CD4-positive, alpha-beta memory T cell (primary cell): ENCODE measurements around the gene AURKB. TPM values are rescaled to one million over a fixed set of nuclear protein-coding genes. Genes with fewer than 3 reads are reported as not detected.
A peak's percentile ranks its signal among the peaks of the same experiment; 100 is the strongest.

Experiments
- CTCF ChIA-PET: fragments of 350-600 bp; sonication (Branson Sonifier 250); formaldehyde crosslinking; loops from one replicate; lab custom pipeline; 2021; ENCODE audit warnings: inconsistent platforms; ENCODE audit not compliant: partially characterized antibody; lab: Charles Lee
- POLR2A ChIA-PET: fragments of 350-600 bp; sonication (Branson Sonifier 250); formaldehyde crosslinking; loops from one replicate; lab custom pipeline; 2021; ENCODE audit not compliant: partially characterized antibody; lab: Charles Lee
- DNase-seq, 5 donors: peaks; one replicate each; pipeline versions ENCODE4 v3.0.0 to v3.0.0-alpha.2; 2020 to 2022; ENCODE audit warnings: mixed read lengths in 1 of 5
- H3K27ac ChIP-seq: one replicate; pipeline ENCODE4 v1.7.0; 2013; ENCODE audit warnings: low read depth, low read length
- H3K27me3 ChIP-seq: 2 replicates; pipeline ENCODE4 v1.7.0; 2013; ENCODE audit warnings: mild to moderate bottlenecking, low read length, moderate library complexity; ENCODE audit not compliant: insufficient read depth
- H3K36me3 ChIP-seq: 2 replicates; pipeline ENCODE4 v1.7.0; 2013; ENCODE audit warnings: mild to moderate bottlenecking, low read length, moderate library complexity; ENCODE audit not compliant: insufficient read depth
- H3K4me1 ChIP-seq: 2 replicates; pipeline ENCODE4 v1.7.0; 2013; ENCODE audit warnings: mild to moderate bottlenecking, low read length, moderate library complexity; ENCODE audit not compliant: insufficient read depth
- H3K4me3 ChIP-seq, 2 donors: one replicate each; pipeline ENCODE4 v1.7.0; 2013; ENCODE audit warnings: low read length in 2 of 2, mild to moderate bottlenecking in 1 of 2
- H3K9me3 ChIP-seq, 2 donors: one replicate each; pipeline ENCODE4 v1.7.0; 2013; ENCODE audit warnings: low read length in 2 of 2, control low read depth in 1 of 2; ENCODE audit not compliant: control insufficient read depth in 1 of 2
- H3K27ac Mint-ChIP-seq, 7 donors: one replicate each; pipeline ENCODE4 v1.8.0; 2020 to 2021; ENCODE audit warnings: mixed read lengths in 7 of 7, mild to moderate bottlenecking in 6 of 7, inconsistent platforms in 3 of 7, moderate library complexity in 3 of 7
- H3K27me3 Mint-ChIP-seq, 2 donors: one replicate each; pipeline ENCODE4 v1.8.0; 2020 to 2021; ENCODE audit warnings: mixed read lengths in 2 of 2
- H3K36me3 Mint-ChIP-seq, 2 donors: one replicate each; pipeline ENCODE4 v1.8.0; 2020 to 2021; ENCODE audit warnings: mixed read lengths in 2 of 2, inconsistent platforms in 1 of 2, mild to moderate bottlenecking in 1 of 2
- H3K4me1 Mint-ChIP-seq, 4 donors: one replicate each; pipeline ENCODE4 v1.8.0; 2020 to 2021; ENCODE audit warnings: mixed read lengths in 4 of 4, mild to moderate bottlenecking in 1 of 4
- H3K4me3 Mint-ChIP-seq, 8 donors: one replicate each; pipeline ENCODE4 v1.8.0; 2020 to 2021; ENCODE audit warnings: mixed read lengths in 8 of 8, mild to moderate bottlenecking in 7 of 8, moderate library complexity in 6 of 8, inconsistent platforms in 3 of 8
- H3K9me3 Mint-ChIP-seq, 8 donors: one replicate each; pipeline ENCODE4 v1.8.0; 2020 to 2021; ENCODE audit warnings: mixed read lengths in 8 of 8, mild to moderate bottlenecking in 5 of 8, inconsistent platforms in 3 of 8, moderate library complexity in 1 of 8
- intact Hi-C: fragments of 100-400 bp; cut with micrococcal nuclease; formaldehyde crosslinking; loops from one replicate; pipeline ENCODE4 v1.15.1; 2023
- microRNA-seq: library from miRNA; unstranded; fragments of <30 nt; microRNA quantifications from one replicate; pipeline ENCODE4 v1.2.0, GENCODE V29; 2021; ENCODE audit warnings: borderline replicate concordance, borderline number of aligned reads, borderline microRNAs expressed, mixed read lengths
- polyA plus RNA-seq, 2 donors: library from polyadenylated mRNA; unstranded; fragments of 300-500 nt; fragmentation: Illumina TruSeq; gene quantifications; one replicate each; pipeline ENCODE4 v1.2.3, GENCODE V29; 2021
- total RNA-seq, 2 experiments: library from RNA; stranded (reverse); gene quantifications; one replicate each; pipeline ENCODE4 v1.2.3, GENCODE V29; 2021

AURKB gene
- total and polyA plus RNA-seq, 4 experiments from 2014 or later = 0.36 to 0.83 (median 0.67) TPM; not detected in 1

GRCh38 chr17:8155996-8156245 is 54.5 kb downstream of the AURKB start:
- no peaks in the 10 kb centered on the region for H3K27me3 ChIP-seq
- peaks cover 20% of the 10 kb centered on the region for H3K36me3 ChIP-seq
- intact Hi-C loops = loop anchor here (1.0 to 5.0 kb wide), 6 partner anchors 17 to 91 kb away; partner anchors contain the start of genes CTC1, PFAS and TMEM107
- H3K27ac Mint-ChIP-seq = no peak overlapping the region
- no peak for DNase-seq
- H3K4me1 ChIP-seq = peaks cover 81% of the 10 kb centered on the region
- no peaks in the 10 kb centered on the region for H3K9me3 ChIP-seq
- peaks cover 19 to 56% of the 10 kb centered on the region in 2 donors for H3K36me3 Mint-ChIP-seq
- H3K27me3 Mint-ChIP-seq = no peaks in the 10 kb centered on the region
- H3K4me3 ChIP-seq = peak overlapping the region; percentile 90
- no peak overlapping the region for H3K4me3 Mint-ChIP-seq
- H3K27ac ChIP-seq = peak overlapping the region; percentile 100
- ChIA-PET POLR2A (interaction anchor here (0.7 to 23.4 kb wide), 24 partner anchors 7 to 1120 kb away, joined by 3 to 1074 read pairs (median 8); partner anchors contain the start of genes ALOXE3, AURKB, BORCS6 and CNTROB), CTCF (interaction anchor here (0.6 to 7.7 kb wide), 14 partner anchors 12 to 470 kb away, joined by 3 to 93 read pairs (median 4); partner anchors contain the start of gene ALOXE3)
- H3K9me3 Mint-ChIP-seq = peaks cover 0 to 9% (median 0%) of the 10 kb centered on the region in 8 donors
- H3K4me1 Mint-ChIP-seq = peaks cover 36 to 71% (median 51%) of the 10 kb centered on the region in 4 donors

GRCh38 chr17:8155231-8155995 is 55.0 kb downstream of the AURKB start:
- CTCF ChIA-PET = interaction anchor here (1.1 to 7.7 kb wide), 11 partner anchors 13 to 469 kb away, joined by 3 to 93 read pairs (median 4); partner anchors contain the start of gene ALOXE3
- Histone ChIP-seq H3K4me1 (peaks cover 82% of the 10 kb centered on the region), H3K9me3 (no peaks in the 10 kb centered on the region), H3K27ac (peak overlapping the region; percentile 100), H3K36me3 (peaks cover 18% of the 10 kb centered on the region), H3K27me3 (no peaks in the 10 kb centered on the region), H3K4me3 (peak overlapping the region; percentile 90)
- peak; percentile 47 to 59 (median 54) for DNase-seq
- intact Hi-C loops = loop anchor here (5.0 kb wide), 1 partner anchor 92 kb away; the partner anchor contains the start of genes CTC1 and PFAS
- H3K4me1 Mint-ChIP-seq = peaks cover 36 to 67% (median 49%) of the 10 kb centered on the region in 4 donors
- POLR2A ChIA-PET = interaction anchor here (0.9 to 23.4 kb wide), 22 partner anchors 7 to 845 kb away, joined by 3 to 1074 read pairs (median 8); partner anchors contain the start of genes ALOXE3, AURKB, BORCS6 and CNTROB
- H3K36me3 Mint-ChIP-seq = peaks cover 15 to 51% of the 10 kb centered on the region in 2 donors
- H3K27me3 Mint-ChIP-seq = no peaks in the 10 kb centered on the region
- H3K4me3 Mint-ChIP-seq = no peak overlapping the region
- peaks cover 0 to 9% (median 0%) of the 10 kb centered on the region in 8 donors for H3K9me3 Mint-ChIP-seq
- no peak overlapping the region for H3K27ac Mint-ChIP-seq

Small RNA genes within 50 kb of the gene (microRNA-seq; reads per million reads assigned to microRNA genes)
- gene MIR4521 = 30.9 reads per million, percentile 54 among the genes with 10 or more reads in this experiment

Other genes with a start within 250 kb of the AURKB start
- not detected for gene GUCY2D, start 208.0 kb downstream of the AURKB start, total RNA-seq
- gene GUCY2D, start 208.0 kb downstream of the AURKB start, polyA plus RNA-seq = under 1 TPM; 0.18 TPM
- under 1 TPM in 1 of 2 experiments, not detected in 1; 0.15 TPM for gene ALOX15B, start 171.5 kb downstream of the AURKB start, total RNA-seq
- gene ALOX15B, start 171.5 kb downstream of the AURKB start, polyA plus RNA-seq = not detected
- under 1 TPM in 1 of 2 experiments, not detected in 1; 0.44 TPM for gene ALOX12B, start 122.9 kb downstream of the AURKB start, total RNA-seq
- under 1 TPM in 1 of 2 donors, not detected in 1; 0.79 TPM for gene ALOX12B, start 122.9 kb downstream of the AURKB start, polyA plus RNA-seq
- under 1 TPM; 0.32 to 0.33 TPM for gene ALOXE3, start 92.1 kb downstream of the AURKB start, total RNA-seq
- gene ALOXE3, start 92.1 kb downstream of the AURKB start, polyA plus RNA-seq = under 1 TPM in 1 of 2 donors, not detected in 1; 0.20 TPM
- gene HES7, start 86.5 kb downstream of the AURKB start, total RNA-seq = not detected
- not detected for gene HES7, start 86.5 kb downstream of the AURKB start, polyA plus RNA-seq
- gene PER1, start 58.2 kb downstream of the AURKB start, total RNA-seq = 10 to 100 TPM; 78.9 to 79.4 TPM
- 10 to 100 TPM in 1 of 2 donors, 1 to 10 TPM in 1; 3.7 to 18.6 TPM for gene PER1, start 58.2 kb downstream of the AURKB start, polyA plus RNA-seq
- 100 to 1,000 TPM; 190 to 203 TPM for gene VAMP2, start 47.6 kb downstream of the AURKB start, total RNA-seq
- 100 to 1,000 TPM in 1 of 2 donors, 10 to 100 TPM in 1; 41.6 to 106 TPM for gene VAMP2, start 47.6 kb downstream of the AURKB start, polyA plus RNA-seq
- gene TMEM107, start 34.2 kb downstream of the AURKB start, total RNA-seq = 10 to 100 TPM; 25.0 to 25.3 TPM
- 10 to 100 TPM; 42.4 to 43.7 TPM for gene TMEM107, start 34.2 kb downstream of the AURKB start, polyA plus RNA-seq
- 10 to 100 TPM; 19.2 to 19.4 TPM for gene BORCS6, start 20.4 kb downstream of the AURKB start, total RNA-seq
- gene BORCS6, start 20.4 kb downstream of the AURKB start, polyA plus RNA-seq = 10 to 100 TPM; 13.3 to 21.9 TPM
- gene CTC1, start 37.5 kb upstream of the AURKB start, total RNA-seq = 100 to 1,000 TPM; 310 to 317 TPM
- gene CTC1, start 37.5 kb upstream of the AURKB start, polyA plus RNA-seq = 10 to 100 TPM; 17.0 to 46.8 TPM
- 10 to 100 TPM; 23.0 to 29.1 TPM for gene PFAS, start 38.7 kb upstream of the AURKB start, total RNA-seq
- gene PFAS, start 38.7 kb upstream of the AURKB start, polyA plus RNA-seq = 10 to 100 TPM in 1 of 2 donors, 1 to 10 TPM in 1; 8.9 to 14.8 TPM
- 10 to 100 TPM; 39.7 to 42.8 TPM for gene RANGRF, start 78.1 kb upstream of the AURKB start, total RNA-seq
- gene RANGRF, start 78.1 kb upstream of the AURKB start, polyA plus RNA-seq = 10 to 100 TPM; 77.5 to 96.2 TPM
- gene SLC25A35, start 84.8 kb upstream of the AURKB start, total RNA-seq = 1 to 10 TPM; 7.3 to 8.4 TPM
- 1 to 10 TPM in 1 of 2 donors, under 1 TPM in 1; 0.86 to 1.1 TPM for gene SLC25A35, start 84.8 kb upstream of the AURKB start, polyA plus RNA-seq
- gene ARHGEF15, start 99.7 kb upstream of the AURKB start, total RNA-seq = not detected
- gene ARHGEF15, start 99.7 kb upstream of the AURKB start, polyA plus RNA-seq = not detected
- not detected for gene ODF4, start 129.3 kb upstream of the AURKB start, total RNA-seq
- not detected for gene ODF4, start 129.3 kb upstream of the AURKB start, polyA plus RNA-seq
- gene RPL26, start 172.6 kb upstream of the AURKB start, total RNA-seq = 1,000 to 10,000 TPM; 2,761 to 2,878 TPM
- gene RPL26, start 172.6 kb upstream of the AURKB start, polyA plus RNA-seq = 1,000 to 10,000 TPM; 1,274 to 1,731 TPM
- gene RNF222, start 187.3 kb upstream of the AURKB start, total RNA-seq = under 1 TPM; 0.15 to 0.17 TPM
- under 1 TPM; 0.08 to 0.14 TPM for gene RNF222, start 187.3 kb upstream of the AURKB start, polyA plus RNA-seq
- 100 to 1,000 TPM; 115 to 120 TPM for gene NDEL1, start 225.3 kb upstream of the AURKB start, total RNA-seq
- gene NDEL1, start 225.3 kb upstream of the AURKB start, polyA plus RNA-seq = 10 to 100 TPM; 52.9 to 66.5 TPM